ENCODE data around the gene FTO. TPM values are rescaled to one million over a fixed set of nuclear protein-coding genes. Genes with fewer than 3 reads are reported as not detected.

The FTO gene
- total RNA-seq, 4 donors from 2014 or later: 21.3 to 50.5 (median 40.8) TPM

GRCh38 chr16:54040975-54041374 is 337.0 kb downstream of the FTO start:
- Histone ChIP-seq H3K27me3 (no peaks in the 10 kb centered on the region), H3K9me3 (no peaks in the 10 kb centered on the region), H3K27ac (no peak overlapping the region), H3K36me3 (no peaks in the 10 kb centered on the region), H3K4me1 (no peaks in the 10 kb centered on the region), H3K4me3 (no peak overlapping the region)
- no peak for DNase-seq
- intact Hi-C loops (cut with DNase I; ENCODE audit: low total_unique reads) (no loop called here), in situ Hi-C loops (cut with MboI; ENCODE audit: low pct_ligation_motif_present in 1 of 4, low pct_unique_long_range_greater_than_20kb in 1 of 4, low sequenced_read_pairs in 3 of 4) (no loop called here)
- WGBS, 2 donors (ENCODE audit: low coverage in 1 of 2): 84 to 87% methylated on average over 5 to 6 of the region's 6 CpGs
- TF ChIP-seq POLR2A (IDR thresholded peaks at IDR 0.05) (no peak), EP300 (IDR thresholded peaks at IDR 0.05; ENCODE audit: low read depth) (no peak), POLR2AphosphoS5 (IDR thresholded peaks at IDR 0.05) (no peak)
- TF ChIP-seq, protein P1, sequence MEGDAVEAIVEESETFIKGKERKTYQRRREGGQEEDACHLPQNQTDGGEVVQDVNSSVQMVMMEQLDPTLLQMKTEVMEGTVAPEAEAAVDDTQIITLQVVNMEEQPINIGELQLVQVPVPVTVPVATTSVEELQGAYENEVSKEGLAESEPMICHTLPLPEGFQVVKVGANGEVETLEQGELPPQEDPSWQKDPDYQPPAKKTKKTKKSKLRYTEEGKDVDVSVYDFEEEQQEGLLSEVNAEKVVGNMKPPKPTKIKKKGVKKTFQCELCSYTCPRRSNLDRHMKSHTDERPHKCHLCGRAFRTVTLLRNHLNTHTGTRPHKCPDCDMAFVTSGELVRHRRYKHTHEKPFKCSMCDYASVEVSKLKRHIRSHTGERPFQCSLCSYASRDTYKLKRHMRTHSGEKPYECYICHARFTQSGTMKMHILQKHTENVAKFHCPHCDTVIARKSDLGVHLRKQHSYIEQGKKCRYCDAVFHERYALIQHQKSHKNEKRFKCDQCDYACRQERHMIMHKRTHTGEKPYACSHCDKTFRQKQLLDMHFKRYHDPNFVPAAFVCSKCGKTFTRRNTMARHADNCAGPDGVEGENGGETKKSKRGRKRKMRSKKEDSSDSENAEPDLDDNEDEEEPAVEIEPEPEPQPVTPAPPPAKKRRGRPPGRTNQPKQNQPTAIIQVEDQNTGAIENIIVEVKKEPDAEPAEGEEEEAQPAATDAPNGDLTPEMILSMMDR (IDR thresholded peaks at IDR 0.05): no peak

DNA sequence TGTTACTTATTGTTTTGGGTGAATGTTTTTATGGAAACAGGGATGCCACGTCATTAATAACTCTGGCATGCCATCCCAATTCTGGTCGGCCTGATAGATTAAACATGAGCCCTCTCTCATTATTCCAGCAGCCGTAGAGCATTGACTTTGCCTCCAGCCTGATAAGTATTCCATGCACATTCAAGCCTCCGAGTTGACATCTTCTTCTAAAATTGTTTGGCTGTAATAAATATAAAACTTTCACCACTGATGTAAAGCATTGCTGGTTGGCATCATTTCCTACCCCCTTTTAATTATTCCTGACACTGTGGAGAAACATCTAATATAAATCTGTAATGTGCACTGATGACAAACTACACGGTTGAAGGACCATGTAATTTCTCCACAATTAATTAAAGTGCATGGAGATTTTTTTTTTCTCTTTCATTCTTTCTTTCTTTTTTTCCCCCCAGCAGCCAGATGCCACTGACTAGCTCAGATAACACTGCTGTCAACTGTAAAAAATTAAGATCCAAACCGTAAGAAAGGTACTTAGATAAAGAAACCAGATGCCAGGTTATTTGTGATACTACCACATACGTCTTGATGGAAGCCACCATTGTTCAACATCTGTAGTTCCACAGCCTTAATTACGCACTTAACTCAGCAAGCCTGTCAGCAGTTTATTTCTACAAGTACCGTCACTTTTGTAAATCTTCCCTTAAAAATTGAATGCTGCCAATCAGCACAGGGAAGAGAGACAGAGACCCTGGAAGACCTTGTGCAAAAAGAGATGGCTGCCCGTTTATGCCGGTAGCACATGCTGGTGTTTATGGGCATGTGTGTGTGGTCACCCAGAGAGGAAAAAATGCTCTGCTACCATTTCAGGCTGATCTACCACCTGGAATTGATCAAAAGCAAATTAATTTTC is 344.9 kb downstream of the FTO start:
- WGBS, 2 donors (ENCODE audit: low coverage in 1 of 2): 86 to 88% methylated on average over 11 of the region's 11 CpGs
- DNase-seq: no peak
- Histone ChIP-seq H3K4me1 (no peaks in the 10 kb centered on the region), H3K27ac (no peak overlapping the region), H3K36me3 (no peaks in the 10 kb centered on the region), H3K27me3 (no peaks in the 10 kb centered on the region), H3K4me3 (no peak overlapping the region), H3K9me3 (no peaks in the 10 kb centered on the region)
- in situ Hi-C loops (cut with MboI; ENCODE audit: low pct_ligation_motif_present in 1 of 4, low pct_unique_long_range_greater_than_20kb in 1 of 4, low sequenced_read_pairs in 3 of 4): no loop called here
- intact Hi-C loops (cut with DNase I; ENCODE audit: low total_unique reads): no loop called here
- TF ChIP-seq EP300 (IDR thresholded peaks at IDR 0.05; ENCODE audit: low read depth): no peak
- no peak for TF ChIP-seq POLR2A (IDR thresholded peaks at IDR 0.05)
- TF ChIP-seq POLR2AphosphoS5 (IDR thresholded peaks at IDR 0.05): no peak
- TF ChIP-seq, protein P1 (IDR thresholded peaks at IDR 0.05): no peak

DNA sequence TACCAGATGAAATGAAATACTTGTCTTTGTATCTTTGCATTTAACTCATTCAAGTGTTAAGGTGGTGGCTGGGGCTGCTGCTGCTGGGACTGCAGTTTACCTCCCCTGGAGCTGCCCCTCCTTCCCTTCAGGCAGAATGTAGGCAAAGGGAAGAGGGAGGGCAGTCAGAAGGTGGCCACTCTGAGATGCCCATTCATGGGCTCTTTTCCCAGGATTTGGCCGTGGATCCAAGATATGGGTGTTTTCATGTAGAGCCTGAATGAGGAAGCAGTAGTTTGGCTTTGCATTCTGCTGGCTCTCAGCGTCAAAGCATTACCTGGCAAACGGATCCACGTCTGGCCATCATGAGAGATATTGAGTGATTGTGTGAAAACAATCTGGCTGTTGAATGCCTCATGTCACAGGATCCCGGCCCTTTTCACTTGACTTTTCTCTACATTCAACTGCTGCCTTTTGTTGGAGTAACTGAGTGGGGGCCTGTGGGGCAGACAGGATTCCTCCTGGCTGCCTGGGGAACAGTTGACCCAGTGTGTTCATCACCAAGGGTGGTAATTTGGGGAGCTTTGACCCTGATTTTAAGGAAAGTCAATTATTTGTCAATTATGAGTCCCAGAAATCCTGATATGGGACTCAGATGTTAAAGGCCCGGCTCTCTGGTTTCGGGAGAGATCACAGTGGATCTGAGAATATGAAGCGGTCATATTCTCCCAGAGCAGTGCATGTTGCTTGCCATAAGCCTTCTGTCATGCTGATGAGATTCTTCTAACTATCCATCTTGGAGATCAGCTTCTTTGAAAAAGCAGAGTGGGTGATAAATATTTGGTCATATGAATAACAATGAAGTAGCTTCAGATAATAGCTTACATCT is 345.9 kb downstream of the FTO start:
- Histone ChIP-seq H3K27ac (no peak overlapping the region), H3K36me3 (no peaks in the 10 kb centered on the region), H3K27me3 (no peaks in the 10 kb centered on the region), H3K4me3 (no peak overlapping the region), H3K9me3 (no peaks in the 10 kb centered on the region), H3K4me1 (no peaks in the 10 kb centered on the region)
- intact Hi-C loops (cut with DNase I; ENCODE audit: low total_unique reads): no loop called here
- DNase-seq: no peak
- in situ Hi-C loops (cut with MboI; ENCODE audit: low pct_ligation_motif_present in 1 of 4, low pct_unique_long_range_greater_than_20kb in 1 of 4, low sequenced_read_pairs in 3 of 4): no loop called here
- 85 to 100% methylated on average over 3 to 8 of the region's 8 CpGs for WGBS, 2 donors (ENCODE audit: low coverage in 1 of 2)
- TF ChIP-seq EP300 (IDR thresholded peaks at IDR 0.05; ENCODE audit: low read depth) (no peak), POLR2AphosphoS5 (IDR thresholded peaks at IDR 0.05) (no peak), POLR2A (IDR thresholded peaks at IDR 0.05) (no peak)
- TF ChIP-seq, protein P1 (IDR thresholded peaks at IDR 0.05): no peak
